Measurements from ENCODE around the gene PDAP1. TPM values are rescaled to one million over a fixed set of nuclear protein-coding genes. Genes with fewer than 3 reads are reported as not detected.
A peak's percentile ranks its signal among the peaks of the same experiment; 100 is the strongest.

The PDAP1 gene
- total and polyA plus RNA-seq, 9 of the 15 experiments (the other 6 are each of a cell fraction or from before 2014, with no cell fraction given) = 10.2 to 315 (median 129) TPM

- TF ChIP-seq HMG20B (CRISPR knock-in tag; IDR thresholded peaks at IDR 0.05) = no peak
- TF ChIP-seq POLR2AphosphoS5 (IDR thresholded peaks at IDR 0.05; ENCODE audit: control insufficient read depth, insufficient read depth, low read depth, low read length) = no peak
- TF ChIP-seq FUS (optimal IDR thresholded peaks at IDR 0.05; ENCODE audit: low read depth, low read length) = no peak
- TF ChIP-seq, protein P1, sequence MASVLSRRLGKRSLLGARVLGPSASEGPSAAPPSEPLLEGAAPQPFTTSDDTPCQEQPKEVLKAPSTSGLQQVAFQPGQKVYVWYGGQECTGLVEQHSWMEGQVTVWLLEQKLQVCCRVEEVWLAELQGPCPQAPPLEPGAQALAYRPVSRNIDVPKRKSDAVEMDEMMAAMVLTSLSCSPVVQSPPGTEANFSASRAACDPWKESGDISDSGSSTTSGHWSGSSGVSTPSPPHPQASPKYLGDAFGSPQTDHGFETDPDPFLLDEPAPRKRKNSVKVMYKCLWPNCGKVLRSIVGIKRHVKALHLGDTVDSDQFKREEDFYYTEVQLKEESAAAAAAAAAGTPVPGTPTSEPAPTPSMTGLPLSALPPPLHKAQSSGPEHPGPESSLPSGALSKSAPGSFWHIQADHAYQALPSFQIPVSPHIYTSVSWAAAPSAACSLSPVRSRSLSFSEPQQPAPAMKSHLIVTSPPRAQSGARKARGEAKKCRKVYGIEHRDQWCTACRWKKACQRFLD (CRISPR knock-in tag; IDR thresholded peaks at IDR 0.05) = no peak
- no peak for TF ChIP-seq TCFL5 (CRISPR knock-in tag; conservative IDR thresholded peaks at IDR 0.05)
- no peak for TF ChIP-seq MCM2 (IDR thresholded peaks at IDR 0.05; ENCODE audit: low read depth)
- TF ChIP-seq, protein P2, sequence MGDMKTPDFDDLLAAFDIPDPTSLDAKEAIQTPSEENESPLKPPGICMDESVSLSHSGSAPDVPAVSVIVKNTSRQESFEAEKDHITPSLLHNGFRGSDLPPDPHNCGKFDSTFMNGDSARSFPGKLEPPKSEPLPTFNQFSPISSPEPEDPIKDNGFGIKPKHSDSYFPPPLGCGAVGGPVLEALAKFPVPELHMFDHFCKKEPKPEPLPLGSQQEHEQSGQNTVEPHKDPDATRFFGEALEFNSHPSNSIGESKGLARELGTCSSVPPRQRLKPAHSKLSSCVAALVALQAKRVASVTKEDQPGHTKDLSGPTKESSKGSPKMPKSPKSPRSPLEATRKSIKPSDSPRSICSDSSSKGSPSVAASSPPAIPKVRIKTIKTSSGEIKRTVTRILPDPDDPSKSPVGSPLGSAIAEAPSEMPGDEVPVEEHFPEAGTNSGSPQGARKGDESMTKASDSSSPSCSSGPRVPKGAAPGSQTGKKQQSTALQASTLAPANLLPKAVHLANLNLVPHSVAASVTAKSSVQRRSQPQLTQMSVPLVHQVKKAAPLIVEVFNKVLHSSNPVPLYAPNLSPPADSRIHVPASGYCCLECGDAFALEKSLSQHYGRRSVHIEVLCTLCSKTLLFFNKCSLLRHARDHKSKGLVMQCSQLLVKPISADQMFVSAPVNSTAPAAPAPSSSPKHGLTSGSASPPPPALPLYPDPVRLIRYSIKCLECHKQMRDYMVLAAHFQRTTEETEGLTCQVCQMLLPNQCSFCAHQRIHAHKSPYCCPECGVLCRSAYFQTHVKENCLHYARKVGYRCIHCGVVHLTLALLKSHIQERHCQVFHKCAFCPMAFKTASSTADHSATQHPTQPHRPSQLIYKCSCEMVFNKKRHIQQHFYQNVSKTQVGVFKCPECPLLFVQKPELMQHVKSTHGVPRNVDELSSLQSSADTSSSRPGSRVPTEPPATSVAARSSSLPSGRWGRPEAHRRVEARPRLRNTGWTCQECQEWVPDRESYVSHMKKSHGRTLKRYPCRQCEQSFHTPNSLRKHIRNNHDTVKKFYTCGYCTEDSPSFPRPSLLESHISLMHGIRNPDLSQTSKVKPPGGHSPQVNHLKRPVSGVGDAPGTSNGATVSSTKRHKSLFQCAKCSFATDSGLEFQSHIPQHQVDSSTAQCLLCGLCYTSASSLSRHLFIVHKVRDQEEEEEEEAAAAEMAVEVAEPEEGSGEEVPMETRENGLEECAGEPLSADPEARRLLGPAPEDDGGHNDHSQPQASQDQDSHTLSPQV (IDR thresholded peaks at IDR 0.05) = peak; percentile 50; the same call in 1 of the 2 replicates
- TF ChIP-seq ZNF217 (CRISPR knock-in tag; IDR thresholded peaks at IDR 0.05) = no peak
- no peak for TF ChIP-seq RFX7 (CRISPR knock-in tag; IDR thresholded peaks at IDR 0.05)
- TF ChIP-seq SRF (CRISPR knock-in tag; IDR thresholded peaks at IDR 0.05) = no peak
- no peak for TF ChIP-seq NCOA4 (IDR thresholded peaks at IDR 0.05; ENCODE audit: partially characterized antibody)
- TF ChIP-seq, protein P3, sequence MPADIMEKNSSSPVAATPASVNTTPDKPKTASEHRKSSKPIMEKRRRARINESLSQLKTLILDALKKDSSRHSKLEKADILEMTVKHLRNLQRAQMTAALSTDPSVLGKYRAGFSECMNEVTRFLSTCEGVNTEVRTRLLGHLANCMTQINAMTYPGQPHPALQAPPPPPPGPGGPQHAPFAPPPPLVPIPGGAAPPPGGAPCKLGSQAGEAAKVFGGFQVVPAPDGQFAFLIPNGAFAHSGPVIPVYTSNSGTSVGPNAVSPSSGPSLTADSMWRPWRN (IDR thresholded peaks at IDR 0.05; ENCODE audit: low read depth) = 0 out of 2 replicates have a peak, but pooled peaks have one; percentile 20
- peak; percentile 59; the same call in 1 of the 2 replicates for TF ChIP-seq PHF21A (IDR thresholded peaks at IDR 0.05; ENCODE audit: borderline replicate concordance, low read depth)
- peak in 1 of 3 experiments; percentile 68 for TF ChIP-seq YY1 (IDR thresholded peaks at IDR 0.05; ENCODE audit: borderline replicate concordance in 1 of 3, control insufficient read depth in 1 of 3, extremely low read depth in 1 of 3, insufficient read depth in 3 of 3, insufficient read length in 1 of 3, insufficient replicate concordance in 2 of 3, low read depth in 1 of 3, low read length in 2 of 3)
- TF ChIP-seq, protein P4, sequence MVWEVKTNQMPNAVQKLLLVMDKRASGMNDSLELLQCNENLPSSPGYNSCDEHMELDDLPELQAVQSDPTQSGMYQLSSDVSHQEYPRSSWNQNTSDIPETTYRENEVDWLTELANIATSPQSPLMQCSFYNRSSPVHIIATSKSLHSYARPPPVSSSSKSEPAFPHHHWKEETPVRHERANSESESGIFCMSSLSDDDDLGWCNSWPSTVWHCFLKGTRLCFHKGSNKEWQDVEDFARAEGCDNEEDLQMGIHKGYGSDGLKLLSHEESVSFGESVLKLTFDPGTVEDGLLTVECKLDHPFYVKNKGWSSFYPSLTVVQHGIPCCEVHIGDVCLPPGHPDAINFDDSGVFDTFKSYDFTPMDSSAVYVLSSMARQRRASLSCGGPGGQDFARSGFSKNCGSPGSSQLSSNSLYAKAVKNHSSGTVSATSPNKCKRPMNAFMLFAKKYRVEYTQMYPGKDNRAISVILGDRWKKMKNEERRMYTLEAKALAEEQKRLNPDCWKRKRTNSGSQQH (CRISPR knock-in tag; IDR thresholded peaks at IDR 0.05) = no peak
- TF ChIP-seq ZNF175 (CRISPR knock-in tag; IDR thresholded peaks at IDR 0.05; ENCODE audit: low read depth) = no peak
- no peak for TF ChIP-seq RBM25 (IDR thresholded peaks at IDR 0.05; ENCODE audit: low read depth, low read length, severe bottlenecking)
Observed at GRCh38 chr7:99369767-99370391, 38.5 kb downstream of the PDAP1 start (continued).

Data from K562 (cell line).